WI38 (cell line): ENCODE measurements around the gene MRTFA.
"Not testable (repeated sequence)": the region's sequence is repeated elsewhere in the genome, so short reads cannot be mapped to it uniquely, and the experiment has no call there.

Experiments used
- H3K4me3 ChIP-seq: 2 replicates; pipeline ENCODE4 v1.5.1; 2011; ENCODE audit warnings: low read depth, mild to moderate bottlenecking, control low read depth, low read length
- TF ChIP-seq, protein P1 (sequence below): IDR thresholded peaks from 2 replicates; pipeline ENCODE4 v1.5.1; 2012; ENCODE audit warnings: low read depth, mild to moderate bottlenecking, control low read depth, low read length

The MRTFA gene

DNA sequence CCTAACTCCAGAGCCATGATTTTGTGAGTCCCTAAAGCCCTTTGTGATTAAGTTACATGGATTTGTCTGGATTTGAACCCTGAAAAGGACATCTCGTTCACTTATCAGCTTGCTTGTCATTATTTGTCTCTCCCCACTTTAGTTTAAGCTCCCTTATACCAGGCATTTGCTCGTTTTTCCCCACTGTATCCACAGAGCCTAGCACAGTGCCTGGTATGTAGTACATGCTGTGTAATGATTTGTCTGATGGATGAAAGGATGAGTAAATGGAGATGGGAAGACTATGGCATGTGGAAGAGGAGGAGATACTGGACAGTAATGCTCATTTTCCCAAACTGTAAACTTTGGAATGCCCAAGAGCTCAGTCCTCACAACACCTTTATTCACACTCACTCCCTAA, 33.5 kb upstream of the MRTFA start:
- TF ChIP-seq, protein P1, sequence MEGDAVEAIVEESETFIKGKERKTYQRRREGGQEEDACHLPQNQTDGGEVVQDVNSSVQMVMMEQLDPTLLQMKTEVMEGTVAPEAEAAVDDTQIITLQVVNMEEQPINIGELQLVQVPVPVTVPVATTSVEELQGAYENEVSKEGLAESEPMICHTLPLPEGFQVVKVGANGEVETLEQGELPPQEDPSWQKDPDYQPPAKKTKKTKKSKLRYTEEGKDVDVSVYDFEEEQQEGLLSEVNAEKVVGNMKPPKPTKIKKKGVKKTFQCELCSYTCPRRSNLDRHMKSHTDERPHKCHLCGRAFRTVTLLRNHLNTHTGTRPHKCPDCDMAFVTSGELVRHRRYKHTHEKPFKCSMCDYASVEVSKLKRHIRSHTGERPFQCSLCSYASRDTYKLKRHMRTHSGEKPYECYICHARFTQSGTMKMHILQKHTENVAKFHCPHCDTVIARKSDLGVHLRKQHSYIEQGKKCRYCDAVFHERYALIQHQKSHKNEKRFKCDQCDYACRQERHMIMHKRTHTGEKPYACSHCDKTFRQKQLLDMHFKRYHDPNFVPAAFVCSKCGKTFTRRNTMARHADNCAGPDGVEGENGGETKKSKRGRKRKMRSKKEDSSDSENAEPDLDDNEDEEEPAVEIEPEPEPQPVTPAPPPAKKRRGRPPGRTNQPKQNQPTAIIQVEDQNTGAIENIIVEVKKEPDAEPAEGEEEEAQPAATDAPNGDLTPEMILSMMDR = no peak
- H3K4me3 ChIP-seq = no peak overlapping the region

DNA sequence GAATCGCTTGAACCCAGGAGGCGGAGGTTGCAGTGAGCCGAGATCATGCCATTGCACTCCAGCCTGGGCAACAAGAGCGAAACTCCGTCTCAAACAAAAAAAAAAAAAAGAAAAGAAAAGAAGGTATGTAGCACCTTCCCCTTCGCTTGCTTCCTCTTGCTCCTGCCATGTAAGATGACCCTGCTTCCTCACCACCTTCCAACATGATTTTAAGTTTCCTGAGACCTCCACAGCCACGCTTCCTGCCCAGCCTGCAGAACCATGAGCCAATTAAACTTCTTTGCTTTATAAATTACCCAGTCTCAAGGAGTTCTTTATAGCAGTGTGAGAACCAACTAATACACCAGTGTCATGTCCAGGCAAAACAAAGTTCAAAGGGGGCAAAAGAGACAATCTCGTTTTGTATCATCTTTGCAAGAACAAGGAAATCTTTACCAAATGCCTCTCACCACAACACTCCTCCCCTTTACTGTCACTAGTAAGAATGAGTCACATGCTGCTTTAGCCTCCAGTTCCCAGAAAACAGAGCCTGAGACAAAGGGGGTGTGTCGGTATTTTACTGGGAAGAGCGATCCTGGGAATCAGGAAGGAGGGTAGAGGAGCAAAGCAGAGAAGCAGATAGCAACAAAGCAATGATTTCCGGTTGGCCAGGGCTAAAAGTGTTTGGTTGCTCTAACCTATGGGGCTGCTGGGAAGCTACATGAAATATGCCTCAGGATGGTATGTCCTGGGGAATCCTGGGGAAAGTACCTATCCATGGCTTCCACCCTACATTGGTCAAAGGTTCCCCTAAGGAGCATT, 32.3 kb upstream of the MRTFA start:
- H3K4me3 ChIP-seq = no peak overlapping the region
- TF ChIP-seq, protein P1 = no peak

DNA sequence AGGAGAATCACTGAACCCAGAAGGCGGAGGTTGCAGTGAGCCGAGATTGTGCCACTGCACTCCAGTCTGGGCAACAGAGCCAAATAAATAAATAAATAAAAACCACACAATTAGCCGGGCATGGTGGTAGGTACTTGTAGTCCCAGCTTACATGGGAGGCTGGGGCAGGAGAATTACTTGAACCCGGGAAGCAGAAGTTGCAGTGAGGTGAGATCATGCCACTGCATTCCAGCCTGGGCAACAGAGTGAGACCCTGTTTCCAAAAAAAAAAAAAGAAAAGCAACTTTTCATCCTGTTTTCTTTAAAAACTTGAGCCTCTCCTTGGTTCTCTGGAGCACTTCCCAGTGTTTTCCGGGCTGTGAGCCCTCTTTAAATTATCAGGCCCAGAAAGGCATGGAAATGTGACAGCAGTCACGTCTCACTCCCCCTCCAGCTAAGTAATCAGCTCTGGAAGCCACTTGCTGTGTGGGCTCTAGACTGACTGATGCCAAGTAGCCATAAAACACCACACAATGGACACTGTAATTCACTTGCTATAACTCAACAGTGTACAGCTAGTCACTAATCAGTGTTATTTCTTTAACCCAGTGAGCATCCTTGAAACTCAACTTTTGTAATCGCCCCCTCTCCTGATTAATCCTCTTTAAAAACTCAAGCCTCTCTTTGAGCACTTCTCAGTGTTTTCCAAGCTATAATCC, 29.8 kb upstream of the MRTFA start:
- TF ChIP-seq, protein P1 = no peak

DNA sequence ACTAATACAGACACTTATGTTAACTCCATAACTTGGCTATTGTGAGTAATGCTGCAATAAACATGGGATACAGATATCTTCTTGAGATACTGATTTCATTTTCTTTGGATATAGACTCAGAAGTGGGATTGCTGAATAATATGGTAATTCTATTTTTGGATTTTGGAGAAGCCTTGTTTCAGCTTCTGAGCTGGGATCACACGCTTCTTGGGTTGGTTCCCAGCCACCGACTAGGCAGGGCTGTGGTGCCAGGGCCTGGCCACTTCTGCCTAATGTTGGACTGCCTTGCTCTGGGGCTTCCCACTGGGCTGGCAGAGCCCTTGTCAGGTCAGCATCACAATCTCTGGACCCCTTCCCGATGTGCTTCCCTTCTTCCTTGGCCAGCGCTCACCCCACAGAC, 28.8 kb upstream of the MRTFA start:
- TF ChIP-seq, protein P1 = no peak
- no peak overlapping the region for H3K4me3 ChIP-seq

More for the DNA sequence above, 29.8 kb upstream of the MRTFA start:
- no peak overlapping the region for H3K4me3 ChIP-seq

DNA sequence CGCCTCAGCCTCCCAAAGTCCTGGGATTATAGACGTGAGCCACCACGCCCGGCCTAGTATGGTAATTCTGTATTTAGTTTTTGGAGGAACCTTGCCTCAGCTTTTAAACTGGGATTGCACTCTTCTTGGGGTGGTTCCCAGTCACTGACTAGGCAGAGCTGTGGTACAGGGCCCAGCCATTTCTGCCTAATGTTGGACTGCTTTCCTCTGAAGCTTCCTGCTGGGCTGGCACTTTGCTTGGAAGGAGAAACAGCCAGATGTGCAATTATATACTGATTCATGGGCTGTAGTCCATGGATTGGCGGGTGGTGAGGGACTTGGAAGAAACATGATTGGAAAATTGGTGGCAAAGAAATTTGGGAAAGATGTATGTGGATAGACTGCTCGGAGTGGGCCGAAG, 25.2 kb upstream of the MRTFA start:
- TF ChIP-seq, protein P1 = no peak
- no peak overlapping the region for H3K4me3 ChIP-seq

DNA sequence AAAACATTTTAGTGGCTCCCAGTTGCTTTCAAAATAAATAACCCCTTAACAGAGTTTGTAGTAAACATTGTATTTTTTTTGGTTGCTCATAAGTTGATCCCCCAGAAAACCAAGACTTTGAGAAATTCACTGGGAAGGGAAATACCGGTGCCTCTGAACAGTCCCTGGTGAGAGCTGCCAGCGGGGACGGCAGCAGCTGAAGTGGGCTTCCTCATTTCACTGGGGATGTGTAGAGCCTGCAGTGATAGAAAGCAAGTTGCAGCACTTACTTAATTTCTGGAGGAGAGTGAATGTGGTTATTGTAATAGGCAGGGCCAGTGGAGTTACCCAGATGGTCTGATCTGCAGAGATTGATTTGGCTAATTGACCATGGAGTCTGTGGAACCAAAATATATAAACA, 24.2 kb upstream of the MRTFA start:
- TF ChIP-seq, protein P1 = no peak
- H3K4me3 ChIP-seq = no peak overlapping the region

DNA sequence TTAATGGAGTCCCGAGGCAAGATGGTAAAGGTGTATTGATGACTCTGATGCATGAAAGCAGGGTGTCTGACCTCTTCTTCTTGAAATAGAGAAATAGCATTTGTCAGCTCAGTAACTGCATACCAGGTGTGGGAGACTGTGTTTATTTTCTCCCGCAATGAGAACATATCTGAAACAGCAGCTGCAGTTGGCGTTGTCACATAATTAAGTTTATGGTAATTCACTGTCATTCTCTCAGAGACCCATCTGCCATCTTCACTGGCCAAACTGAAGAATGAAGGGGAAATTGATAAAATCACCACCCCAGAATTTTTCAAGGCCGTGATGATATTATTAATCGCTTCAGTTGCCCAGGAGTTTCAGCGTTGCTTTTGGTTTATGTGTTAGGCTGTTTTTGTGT, 22.6 kb upstream of the MRTFA start:
- TF ChIP-seq, protein P1 = no peak
- H3K4me3 ChIP-seq = no peak overlapping the region

DNA sequence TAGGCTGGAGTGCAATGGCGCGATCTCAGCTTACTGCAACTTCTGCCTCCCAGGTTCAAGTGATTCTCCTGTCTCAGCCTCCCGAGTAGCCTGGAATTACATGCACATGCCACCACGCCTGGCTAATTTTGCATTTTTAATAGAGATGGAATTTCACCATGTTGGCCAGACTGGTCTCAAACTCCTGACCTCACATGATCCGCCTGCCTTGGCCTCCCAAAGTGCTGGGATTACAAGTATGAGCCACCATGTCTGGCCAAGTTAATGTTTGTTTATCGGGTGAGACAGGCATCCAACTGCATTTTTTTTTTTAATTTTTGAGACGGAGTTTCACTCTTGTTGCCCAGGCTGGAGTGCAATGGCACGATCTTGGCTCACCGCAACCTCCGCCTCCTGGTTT, 20.1 kb upstream of the MRTFA start:
- H3K4me3 ChIP-seq = not testable (repeated sequence)

DNA sequence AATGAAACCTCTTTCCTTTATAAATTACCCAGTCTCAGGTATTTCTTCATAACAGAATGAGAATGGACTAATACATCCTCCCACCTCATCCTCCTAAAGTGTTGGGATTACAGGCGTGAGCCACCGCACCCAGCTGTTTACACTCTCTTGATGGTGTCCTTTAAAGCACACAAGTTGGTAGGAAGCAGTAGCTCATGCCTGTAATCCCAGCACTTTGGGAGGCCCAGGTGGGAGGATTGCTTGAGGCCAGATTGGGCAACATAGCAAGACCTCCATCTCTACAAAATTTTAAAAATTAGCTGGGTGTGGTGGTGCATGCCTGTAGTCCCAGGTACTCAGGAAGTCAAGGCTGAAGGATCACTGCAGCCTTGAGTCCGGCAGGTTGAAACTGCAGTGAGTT, 19.4 kb upstream of the MRTFA start:
- H3K4me3 ChIP-seq = not testable (repeated sequence)
